ENCODE data around the gene ARFGEF3. TPM values are rescaled to one million over a fixed set of nuclear protein-coding genes. Genes with fewer than 3 reads are reported as not detected.

Gene ARFGEF3
- total and polyA plus RNA-seq, 4 donors = 0.06 to 0.33 (median 0.16) TPM

DNA sequence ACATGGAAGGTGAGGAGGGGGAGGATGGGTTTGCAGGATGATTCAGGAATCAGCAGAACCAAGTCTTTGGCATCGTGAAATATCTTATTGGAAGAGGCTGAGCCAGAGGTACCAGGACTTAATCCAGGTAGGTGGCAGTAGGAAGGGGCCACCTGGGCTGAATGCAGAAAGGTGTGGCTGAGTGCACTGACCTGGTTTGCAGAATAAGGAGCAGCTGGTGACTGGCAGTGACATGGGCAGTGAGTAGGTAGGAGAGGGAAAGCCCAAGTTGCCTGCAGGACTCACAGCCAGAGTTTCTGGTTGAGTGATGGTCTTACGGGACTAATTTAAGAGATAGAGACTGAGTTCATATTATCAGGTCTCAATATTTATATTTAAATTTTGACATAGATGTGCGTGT lies 57.7 kb downstream of the ARFGEF3 start (continued):
- TF ChIP-seq, protein P1, sequence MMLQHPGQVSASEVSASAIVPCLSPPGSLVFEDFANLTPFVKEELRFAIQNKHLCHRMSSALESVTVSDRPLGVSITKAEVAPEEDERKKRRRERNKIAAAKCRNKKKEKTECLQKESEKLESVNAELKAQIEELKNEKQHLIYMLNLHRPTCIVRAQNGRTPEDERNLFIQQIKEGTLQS (IDR thresholded peaks at IDR 0.05) = no peak
- TF ChIP-seq HNF4A (conservative IDR thresholded peaks at IDR 0.05) (no peak), GABPA (IDR thresholded peaks at IDR 0.05 in 1 of 2, conservative IDR thresholded peaks at IDR 0.05 in 1 of 2) (no peak), NR2F2 (IDR thresholded peaks at IDR 0.05) (no peak)

DNA sequence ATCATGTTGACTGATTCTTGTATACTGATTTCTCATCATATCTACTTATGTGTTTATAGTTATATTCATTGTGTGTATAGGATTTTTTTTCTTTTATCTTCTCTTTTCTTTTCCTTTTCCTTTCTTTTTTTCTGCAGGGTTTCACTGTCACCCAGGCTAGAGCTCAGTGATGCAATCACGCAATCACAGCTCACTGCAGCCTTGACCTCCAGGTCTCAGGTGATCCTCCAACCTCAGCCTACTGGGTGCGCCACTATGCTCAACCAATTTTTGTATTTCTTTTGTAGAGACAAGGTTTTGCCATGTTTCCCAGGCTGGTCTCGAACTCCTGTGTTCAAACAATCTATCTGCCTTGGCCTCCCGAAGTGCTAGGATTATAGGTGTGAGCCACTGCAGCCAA lies 58.2 kb downstream of the ARFGEF3 start:
- Histone ChIP-seq H3K4me1 (ENCODE audit: control insufficient read depth in 4 of 4, insufficient read depth in 4 of 4, low read length in 3 of 4) (no peaks in the 10 kb centered on the region), H3K4me3 (ENCODE audit: low read depth in 1 of 3, low read length in 3 of 3) (no peak overlapping the region), H3K27me3 (ENCODE audit: control insufficient read depth in 4 of 4, insufficient read depth in 4 of 4, low read length in 3 of 4) (no peaks in the 10 kb centered on the region), H3K27ac (ENCODE audit: low read depth in 1 of 2, low read length in 2 of 2) (no peak overlapping the region), H3K36me3 (ENCODE audit: control insufficient read depth in 4 of 4, insufficient read depth in 3 of 4, low read depth in 1 of 4, low read length in 3 of 4) (no peaks in the 10 kb centered on the region), H3K9me3 (ENCODE audit: control insufficient read depth in 4 of 4, low read length in 3 of 4) (no peaks in the 10 kb centered on the region), H3K9ac (ENCODE audit: low read depth in 1 of 2, low read length in 2 of 2) (no peak overlapping the region)
- no peak for DNase-seq (ENCODE audit: low spot score)
- TF ChIP-seq, protein P2, sequence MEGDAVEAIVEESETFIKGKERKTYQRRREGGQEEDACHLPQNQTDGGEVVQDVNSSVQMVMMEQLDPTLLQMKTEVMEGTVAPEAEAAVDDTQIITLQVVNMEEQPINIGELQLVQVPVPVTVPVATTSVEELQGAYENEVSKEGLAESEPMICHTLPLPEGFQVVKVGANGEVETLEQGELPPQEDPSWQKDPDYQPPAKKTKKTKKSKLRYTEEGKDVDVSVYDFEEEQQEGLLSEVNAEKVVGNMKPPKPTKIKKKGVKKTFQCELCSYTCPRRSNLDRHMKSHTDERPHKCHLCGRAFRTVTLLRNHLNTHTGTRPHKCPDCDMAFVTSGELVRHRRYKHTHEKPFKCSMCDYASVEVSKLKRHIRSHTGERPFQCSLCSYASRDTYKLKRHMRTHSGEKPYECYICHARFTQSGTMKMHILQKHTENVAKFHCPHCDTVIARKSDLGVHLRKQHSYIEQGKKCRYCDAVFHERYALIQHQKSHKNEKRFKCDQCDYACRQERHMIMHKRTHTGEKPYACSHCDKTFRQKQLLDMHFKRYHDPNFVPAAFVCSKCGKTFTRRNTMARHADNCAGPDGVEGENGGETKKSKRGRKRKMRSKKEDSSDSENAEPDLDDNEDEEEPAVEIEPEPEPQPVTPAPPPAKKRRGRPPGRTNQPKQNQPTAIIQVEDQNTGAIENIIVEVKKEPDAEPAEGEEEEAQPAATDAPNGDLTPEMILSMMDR (IDR thresholded peaks at IDR 0.05; ENCODE audit: low read depth, low read length, missing input control) = no peak
- TF ChIP-seq JUND (IDR thresholded peaks at IDR 0.05) = no peak
- no peak for TF ChIP-seq RAD21 (IDR thresholded peaks at IDR 0.05)
- TF ChIP-seq FOXA2 (IDR thresholded peaks at IDR 0.05) = no peak
- TF ChIP-seq, protein P1 (IDR thresholded peaks at IDR 0.05) = no peak
- TF ChIP-seq, protein P3, sequence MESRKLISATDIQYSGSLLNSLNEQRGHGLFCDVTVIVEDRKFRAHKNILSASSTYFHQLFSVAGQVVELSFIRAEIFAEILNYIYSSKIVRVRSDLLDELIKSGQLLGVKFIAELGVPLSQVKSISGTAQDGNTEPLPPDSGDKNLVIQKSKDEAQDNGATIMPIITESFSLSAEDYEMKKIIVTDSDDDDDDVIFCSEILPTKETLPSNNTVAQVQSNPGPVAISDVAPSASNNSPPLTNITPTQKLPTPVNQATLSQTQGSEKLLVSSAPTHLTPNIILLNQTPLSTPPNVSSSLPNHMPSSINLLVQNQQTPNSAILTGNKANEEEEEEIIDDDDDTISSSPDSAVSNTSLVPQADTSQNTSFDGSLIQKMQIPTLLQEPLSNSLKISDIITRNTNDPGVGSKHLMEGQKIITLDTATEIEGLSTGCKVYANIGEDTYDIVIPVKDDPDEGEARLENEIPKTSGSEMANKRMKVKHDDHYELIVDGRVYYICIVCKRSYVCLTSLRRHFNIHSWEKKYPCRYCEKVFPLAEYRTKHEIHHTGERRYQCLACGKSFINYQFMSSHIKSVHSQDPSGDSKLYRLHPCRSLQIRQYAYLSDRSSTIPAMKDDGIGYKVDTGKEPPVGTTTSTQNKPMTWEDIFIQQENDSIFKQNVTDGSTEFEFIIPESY (IDR thresholded peaks at IDR 0.05) = no peak
- TF ChIP-seq HNF4A (conservative IDR thresholded peaks at IDR 0.05) = no peak
- TF ChIP-seq, protein P4, sequence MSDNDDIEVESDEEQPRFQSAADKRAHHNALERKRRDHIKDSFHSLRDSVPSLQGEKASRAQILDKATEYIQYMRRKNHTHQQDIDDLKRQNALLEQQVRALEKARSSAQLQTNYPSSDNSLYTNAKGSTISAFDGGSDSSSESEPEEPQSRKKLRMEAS (IDR thresholded peaks at IDR 0.05) = no peak
- 90% methylated on average over 4 of the region's 4 CpGs for whole genome bisulfite sequencing

DNA sequence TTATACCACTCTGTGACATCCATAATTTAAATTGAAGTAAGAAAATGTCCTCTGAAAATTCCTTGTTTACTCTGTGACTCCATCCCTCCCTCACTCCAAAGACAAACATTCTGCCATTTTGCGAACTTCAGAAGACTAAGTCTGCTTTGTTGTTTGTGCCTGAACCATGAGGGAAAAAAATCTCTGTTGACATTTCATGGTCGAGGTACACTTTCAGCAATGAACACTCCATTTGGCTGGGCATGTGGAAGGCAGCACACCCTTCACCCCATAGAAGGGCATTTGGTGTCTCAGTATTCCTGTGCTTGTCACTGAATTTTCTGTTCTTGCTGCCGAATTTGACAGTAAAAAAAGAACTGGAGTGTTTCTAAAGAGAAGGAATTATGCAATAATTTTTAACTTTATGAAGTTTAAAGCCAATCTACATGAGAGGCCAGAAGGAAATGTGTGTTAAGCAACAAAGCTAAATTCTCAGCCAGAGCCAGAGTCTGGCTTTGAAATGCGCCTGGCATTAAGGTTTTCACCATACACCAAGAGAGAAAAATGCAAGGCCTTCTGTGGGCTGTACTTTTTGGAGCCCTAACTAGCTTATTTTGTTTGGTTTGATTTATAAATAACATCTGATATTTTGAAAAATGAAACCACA lies 61.3 kb downstream of the ARFGEF3 start:
- Histone ChIP-seq H3K4me1 (ENCODE audit: control insufficient read depth in 4 of 4, insufficient read depth in 4 of 4, low read length in 3 of 4) (peaks cover 0 to 4% (median 0%) of the 10 kb centered on the region in 4 donors), H3K27ac (ENCODE audit: low read depth in 1 of 2, low read length in 2 of 2) (no peak overlapping the region), H3K9me3 (ENCODE audit: control insufficient read depth in 4 of 4, low read length in 3 of 4) (no peaks in the 10 kb centered on the region), H3K4me3 (ENCODE audit: low read depth in 1 of 3, low read length in 3 of 3) (no peak overlapping the region), H3K27me3 (ENCODE audit: control insufficient read depth in 4 of 4, insufficient read depth in 4 of 4, low read length in 3 of 4) (no peaks in the 10 kb centered on the region), H3K36me3 (ENCODE audit: control insufficient read depth in 4 of 4, insufficient read depth in 3 of 4, low read depth in 1 of 4, low read length in 3 of 4) (no peaks in the 10 kb centered on the region), H3K9ac (ENCODE audit: low read depth in 1 of 2, low read length in 2 of 2) (no peak overlapping the region)
- DNase-seq (ENCODE audit: low spot score) = no peak
- 65% methylated on average over 4 of the region's 4 CpGs for WGBS
- TF ChIP-seq, protein P1 (IDR thresholded peaks at IDR 0.05) = no peak
- no peak for TF ChIP-seq JUND (IDR thresholded peaks at IDR 0.05)
- no peak for TF ChIP-seq FOXA2 (IDR thresholded peaks at IDR 0.05)
- TF ChIP-seq, protein P5, sequence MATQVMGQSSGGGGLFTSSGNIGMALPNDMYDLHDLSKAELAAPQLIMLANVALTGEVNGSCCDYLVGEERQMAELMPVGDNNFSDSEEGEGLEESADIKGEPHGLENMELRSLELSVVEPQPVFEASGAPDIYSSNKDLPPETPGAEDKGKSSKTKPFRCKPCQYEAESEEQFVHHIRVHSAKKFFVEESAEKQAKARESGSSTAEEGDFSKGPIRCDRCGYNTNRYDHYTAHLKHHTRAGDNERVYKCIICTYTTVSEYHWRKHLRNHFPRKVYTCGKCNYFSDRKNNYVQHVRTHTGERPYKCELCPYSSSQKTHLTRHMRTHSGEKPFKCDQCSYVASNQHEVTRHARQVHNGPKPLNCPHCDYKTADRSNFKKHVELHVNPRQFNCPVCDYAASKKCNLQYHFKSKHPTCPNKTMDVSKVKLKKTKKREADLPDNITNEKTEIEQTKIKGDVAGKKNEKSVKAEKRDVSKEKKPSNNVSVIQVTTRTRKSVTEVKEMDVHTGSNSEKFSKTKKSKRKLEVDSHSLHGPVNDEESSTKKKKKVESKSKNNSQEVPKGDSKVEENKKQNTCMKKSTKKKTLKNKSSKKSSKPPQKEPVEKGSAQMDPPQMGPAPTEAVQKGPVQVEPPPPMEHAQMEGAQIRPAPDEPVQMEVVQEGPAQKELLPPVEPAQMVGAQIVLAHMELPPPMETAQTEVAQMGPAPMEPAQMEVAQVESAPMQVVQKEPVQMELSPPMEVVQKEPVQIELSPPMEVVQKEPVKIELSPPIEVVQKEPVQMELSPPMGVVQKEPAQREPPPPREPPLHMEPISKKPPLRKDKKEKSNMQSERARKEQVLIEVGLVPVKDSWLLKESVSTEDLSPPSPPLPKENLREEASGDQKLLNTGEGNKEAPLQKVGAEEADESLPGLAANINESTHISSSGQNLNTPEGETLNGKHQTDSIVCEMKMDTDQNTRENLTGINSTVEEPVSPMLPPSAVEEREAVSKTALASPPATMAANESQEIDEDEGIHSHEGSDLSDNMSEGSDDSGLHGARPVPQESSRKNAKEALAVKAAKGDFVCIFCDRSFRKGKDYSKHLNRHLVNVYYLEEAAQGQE (IDR thresholded peaks at IDR 0.05) = no peak
- no peak for TF ChIP-seq NR2F2 (IDR thresholded peaks at IDR 0.05)
- TF ChIP-seq, protein P3 (IDR thresholded peaks at IDR 0.05) = no peak
- TF ChIP-seq, protein P4 (IDR thresholded peaks at IDR 0.05) = no peak
- TF ChIP-seq, protein P2 (IDR thresholded peaks at IDR 0.05; ENCODE audit: low read depth, low read length, missing input control) = no peak
- no peak for TF ChIP-seq GABPA (IDR thresholded peaks at IDR 0.05 in 1 of 2, conservative IDR thresholded peaks at IDR 0.05 in 1 of 2)
- no peak for TF ChIP-seq RAD21 (IDR thresholded peaks at IDR 0.05)
- TF ChIP-seq EGR1 (IDR thresholded peaks at IDR 0.05; ENCODE audit: low read depth in 2 of 2) = no peak
- no peak for TF ChIP-seq FOXA1 (IDR thresholded peaks at IDR 0.05)
